Ovary (tissue), 3 donors: ENCODE data around the gene TBX18.

Source experiments
- EP300 ChIP-seq: sonication (generic); formaldehyde crosslinking; IDR thresholded peaks from one replicate; pipeline ENCODE4 v1.6.1; 2017; ENCODE audit warnings: antibody characterized with exemption
- POLR2A ChIP-seq: fragments of 450-650 bp; IDR thresholded peaks from one replicate; pipeline ENCODE4 v1.6.1; 2017; ENCODE audit warnings: antibody characterized with exemption, mild to moderate bottlenecking, moderate library complexity
- TF ChIP-seq, protein P1 (sequence below), 3 donors: fragments of 450-650 bp in 2 of 3; fragments of 200-600 bp in 1 of 3; IDR thresholded peaks; one replicate each; pipeline versions ENCODE4 v1.5.1 to v1.8.0; 2016 to 2022; ENCODE audit warnings: antibody characterized with exemption in 3 of 3, mild to moderate bottlenecking in 1 of 3
- donor health status: DM: no; HTN: no; CAD: no.

DNA sequence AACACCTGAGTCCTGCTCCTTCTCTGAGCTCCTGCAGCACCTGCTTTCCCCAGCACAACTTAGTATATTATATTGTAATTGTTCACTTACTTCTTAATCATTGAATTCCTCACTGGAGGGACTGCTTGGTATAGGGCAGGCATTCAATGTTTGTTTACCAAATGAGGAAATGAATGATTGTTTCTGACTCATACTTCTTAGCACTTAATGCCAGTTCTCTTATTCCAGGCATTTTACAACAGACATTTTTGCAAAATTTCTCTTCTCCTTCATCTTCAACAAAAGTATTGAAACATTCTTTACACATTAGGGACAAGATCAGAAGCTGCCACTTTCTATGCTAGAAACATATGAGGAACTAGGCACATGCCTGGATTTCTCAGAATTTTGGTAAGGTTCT lies 119.4 kb downstream of the TBX18 start:
- TF ChIP-seq, protein P1, sequence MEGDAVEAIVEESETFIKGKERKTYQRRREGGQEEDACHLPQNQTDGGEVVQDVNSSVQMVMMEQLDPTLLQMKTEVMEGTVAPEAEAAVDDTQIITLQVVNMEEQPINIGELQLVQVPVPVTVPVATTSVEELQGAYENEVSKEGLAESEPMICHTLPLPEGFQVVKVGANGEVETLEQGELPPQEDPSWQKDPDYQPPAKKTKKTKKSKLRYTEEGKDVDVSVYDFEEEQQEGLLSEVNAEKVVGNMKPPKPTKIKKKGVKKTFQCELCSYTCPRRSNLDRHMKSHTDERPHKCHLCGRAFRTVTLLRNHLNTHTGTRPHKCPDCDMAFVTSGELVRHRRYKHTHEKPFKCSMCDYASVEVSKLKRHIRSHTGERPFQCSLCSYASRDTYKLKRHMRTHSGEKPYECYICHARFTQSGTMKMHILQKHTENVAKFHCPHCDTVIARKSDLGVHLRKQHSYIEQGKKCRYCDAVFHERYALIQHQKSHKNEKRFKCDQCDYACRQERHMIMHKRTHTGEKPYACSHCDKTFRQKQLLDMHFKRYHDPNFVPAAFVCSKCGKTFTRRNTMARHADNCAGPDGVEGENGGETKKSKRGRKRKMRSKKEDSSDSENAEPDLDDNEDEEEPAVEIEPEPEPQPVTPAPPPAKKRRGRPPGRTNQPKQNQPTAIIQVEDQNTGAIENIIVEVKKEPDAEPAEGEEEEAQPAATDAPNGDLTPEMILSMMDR (IDR thresholded peaks at IDR 0.05), result no peak
- TF ChIP-seq EP300 (no peak), POLR2A (no peak)
